ENCODE results near the gene RFNG. TPM values are rescaled to one million over a fixed set of nuclear protein-coding genes. Genes with fewer than 3 reads are reported as not detected.

The RFNG gene
- total and polyA plus RNA-seq, 2 of the 4 experiments (the other 2 are of a cell fraction), result 6.8 to 47.3 TPM

GRCh38 chr17:82033359-82034085 lies 18.1 kb downstream of the RFNG start (continued):
- no peak for TF ChIP-seq CHD1 (IDR thresholded peaks at IDR 0.05; ENCODE audit: low read depth, low read length)

- H4K20me1 ChIP-seq (ENCODE audit: insufficient read depth, low read length), result no peaks in the 10 kb centered on the region; the same call in 1 of the 2 replicates
- ChIA-PET POLR2A (ENCODE audit: unreplicated experiment) (no interaction called here), CTCF (no interaction called here)
- H3K9me1 ChIP-seq (ENCODE audit: insufficient read depth, low read length), result 0 out of 2 replicates have a peak, but pooled peaks cover 7% of the 10 kb centered on the region
- H2BK5ac ChIP-seq (ENCODE audit: low read depth, low read length, poor library complexity, severe bottlenecking), result no peak overlapping the region
- H4K91ac ChIP-seq (ENCODE audit: insufficient read depth, low read depth, low read length), result no peak overlapping the region
- in situ Hi-C loops (cut with MboI; ENCODE audit: low sequenced_read_pairs) (loop anchor here (5.0 kb wide), 1 partner anchor 125 kb away; no protein-coding TSS in a partner anchor), dilution Hi-C loops (cut with HindIII; ENCODE audit: low sequenced_read_pairs, unreplicated experiment) (no loop called here), intact Hi-C loops (cut with micrococcal nuclease) (loop anchor here (1.0 to 10.0 kb wide), 2 partner anchors 66 to 293 kb away; partner anchors contain the start of gene FASN)
- H2AK5ac ChIP-seq (ENCODE audit: low read depth, low read length), result 0 out of 2 replicates have a peak overlapping the region, but pooled peaks have one; percentile 15
- no peak overlapping the region for H2BK20ac ChIP-seq (ENCODE audit: low read depth, low read length)
- peak overlapping the region; percentile 76 for H3K4me2 ChIP-seq (ENCODE audit: low read depth, low read length)
- H3K27me3 ChIP-seq (ENCODE audit: control insufficient read depth, insufficient read depth, low read length), result no peaks in the 10 kb centered on the region
- peak overlapping the region; percentile 81 for H2AFZ ChIP-seq (replicated peaks; ENCODE audit: low read length, poor library complexity)
- H3K56ac ChIP-seq (ENCODE audit: extremely low read depth, insufficient read depth, low read length), result no peak overlapping the region
- H2BK15ac ChIP-seq (ENCODE audit: low read depth, low read length), result no peak overlapping the region
- no peak overlapping the region for H3K27ac ChIP-seq (ENCODE audit: insufficient read depth, low read length)
- no peak overlapping the region for H3K9ac ChIP-seq (ENCODE audit: low read depth, low read length)
- no peak overlapping the region for H2BK120ac ChIP-seq (ENCODE audit: low read depth, low read length)
- H3K18ac ChIP-seq (ENCODE audit: low read depth, low read length), result no peak overlapping the region
- H4K5ac ChIP-seq (ENCODE audit: low read depth, low read length), result no peak overlapping the region
- peaks cover 7 to 12% of the 10 kb centered on the region in 2 experiments for H3K79me1 ChIP-seq (ENCODE audit: low read depth in 1 of 2, low read length in 2 of 2)
- ATAC-seq (ENCODE audit: low read depth), result peak; percentile 7
- no peak overlapping the region for H3K23ac ChIP-seq (ENCODE audit: low read depth, low read length)
- no peaks in the 10 kb centered on the region for H3K9me3 ChIP-seq (ENCODE audit: control insufficient read depth, insufficient read depth, low read length)
- H3K4me1 ChIP-seq (ENCODE audit: control insufficient read depth, insufficient read depth, low read length), result peaks cover 11% of the 10 kb centered on the region
- BruUV-seq (replicated peaks), result no TSS peak
- 2% methylated on average over 25 of the region's 59 CpGs; no CpG with 5 or more reads in 1 of the 2 experiments for WGBS, 2 experiments (ENCODE audit: extremely low coverage in 2 of 2, insufficient read length in 1 of 2)
- no peak for TF ChIP-seq SMC3 (IDR thresholded peaks at IDR 0.05; ENCODE audit: low read depth, low read length)
- TF ChIP-seq RCOR1 (IDR thresholded peaks at IDR 0.05; ENCODE audit: insufficient replicate concordance, low read length), result no peak
- TF ChIP-seq MAZ (IDR thresholded peaks at IDR 0.05; ENCODE audit: borderline replicate concordance, low read depth, low read length), result no peak
- TF ChIP-seq RFX5 (IDR thresholded peaks at IDR 0.05; ENCODE audit: low read depth, low read length), result no peak
- TF ChIP-seq CTCF (conservative IDR thresholded peaks at IDR 0.05; ENCODE audit: low read depth, low read length), result no peak
- TF ChIP-seq BHLHE40 (IDR thresholded peaks at IDR 0.05; ENCODE audit: low read depth, low read length), result no peak
- peak overlapping the region; percentile 47 for H3K4me3 ChIP-seq (ENCODE audit: insufficient read depth, low read depth, low read length)
- H3K4ac ChIP-seq (ENCODE audit: low read depth, low read length), result no peak overlapping the region
- peaks cover 2% of the 10 kb centered on the region for H3K36me3 ChIP-seq (ENCODE audit: control insufficient read depth, insufficient read depth, low read length)
- peak overlapping the region in 1 of 2 experiments; percentile 46; a peak in 2 of 4 replicates for H4K8ac ChIP-seq (ENCODE audit: low read depth in 2 of 2, low read length in 2 of 2)
- H2AK9ac ChIP-seq (replicated peaks; ENCODE audit: low read depth, low read length, poor library complexity), result peak overlapping the region; percentile 79
- no peak overlapping the region for H3K14ac ChIP-seq (replicated peaks; ENCODE audit: low read depth, low read length)
- no peak for DNase-seq
Observed at GRCh38 chr17:82031885-82032627, 19.6 kb downstream of the RFNG start.
